HG03460 (cell line): ENCODE data around the gene C14orf132.

ENCODE experiments used
- ATAC-seq: cut with Tn5 transposase; IDR thresholded peaks from one replicate; pipeline ENCODE4 v1.9.1; 2021; ENCODE audit not compliant: unreplicated experiment

C14orf132 gene

GRCh38 chr14:96096639-96097610, 57.8 kb downstream of the C14orf132 start:
- ATAC-seq, result no peak

- no peak for ATAC-seq
These were observed 58.6 kb downstream of the C14orf132 start for GRCh38 chr14:96097752-96098151.

GRCh38 chr14:96098309-96098998, 59.3 kb downstream of the C14orf132 start:
- ATAC-seq, result no peak

- ATAC-seq, result no peak
These were observed 59.8 kb downstream of the C14orf132 start for GRCh38 chr14:96098999-96099335.

GRCh38 chr14:96100161-96101064, 61.3 kb downstream of the C14orf132 start:
- ATAC-seq, result no peak

- ATAC-seq, result no peak
These were observed 63.1 kb downstream of the C14orf132 start for GRCh38 chr14:96102081-96102856.

- ATAC-seq, result no peak
These were observed 63.9 kb downstream of the C14orf132 start for GRCh38 chr14:96103075-96103474.

GRCh38 chr14:96103560-96104460, 64.6 kb downstream of the C14orf132 start:
- ATAC-seq, result no peak

GRCh38 chr14:96104469-96105057, 65.4 kb downstream of the C14orf132 start:
- no peak for ATAC-seq

- no peak for ATAC-seq
These were observed 66.1 kb downstream of the C14orf132 start for GRCh38 chr14:96105089-96105925.

- no peak for ATAC-seq
These were observed 66.8 kb downstream of the C14orf132 start for GRCh38 chr14:96105926-96106441.

- ATAC-seq, result no peak
These were observed 67.7 kb downstream of the C14orf132 start for GRCh38 chr14:96106891-96107290.

- no peak for ATAC-seq
These were observed 69.1 kb downstream of the C14orf132 start for GRCh38 chr14:96108061-96108795.

GRCh38 chr14:96108911-96109310, 69.7 kb downstream of the C14orf132 start:
- ATAC-seq, result no peak

GRCh38 chr14:96109596-96110355, 70.6 kb downstream of the C14orf132 start:
- ATAC-seq, result no peak

- no peak for ATAC-seq
These were observed 72.9 kb downstream of the C14orf132 start for GRCh38 chr14:96112032-96112431.
